HepG2 (cell line): ENCODE results near the gene TIMM8B.

Experiments used
- KLF12 ChIP-seq: sonication (generic); formaldehyde crosslinking; IDR thresholded peaks from 2 replicates; pipeline ENCODE4 v1.4.0; 2020; ENCODE audit warnings: missing genetic modification reagents, borderline replicate concordance
- MIER3 ChIP-seq: IDR thresholded peaks from 2 replicates; pipeline ENCODE4 v1.6.1; 2016; ENCODE audit warnings: missing compliant biosample characterization, borderline replicate concordance
- ZNF337 ChIP-seq: sonication (generic); formaldehyde crosslinking; IDR thresholded peaks from 2 replicates; pipeline ENCODE4 v1.5.1; 2020; ENCODE audit warnings: missing genetic modification reagents, low read depth, mild to moderate bottlenecking, borderline replicate concordance
- ZNF775 ChIP-seq: sonication (generic); formaldehyde crosslinking; IDR thresholded peaks from 2 replicates; pipeline ENCODE4 v1.4.0; 2020; ENCODE audit warnings: missing genetic modification reagents, mild to moderate bottlenecking, moderate library complexity, borderline replicate concordance

- TF ChIP-seq ZNF337 (CRISPR knock-in tag) (no peak), KLF12 (CRISPR knock-in tag) (no peak), ZNF775 (CRISPR knock-in tag) (no peak), MIER3 (CRISPR knock-in tag) (no peak)
Measured at GRCh38 chr11:112097734-112098528, 11.4 kb upstream of the TIMM8B start.
